Fibroblast of upper back skin (primary cell): ENCODE results near the gene BCDIN3D.

Source experiments
- DNase-seq: peaks from one replicate; pipeline ENCODE4 v3.0.0-alpha.2; 2013

The BCDIN3D gene

DNA sequence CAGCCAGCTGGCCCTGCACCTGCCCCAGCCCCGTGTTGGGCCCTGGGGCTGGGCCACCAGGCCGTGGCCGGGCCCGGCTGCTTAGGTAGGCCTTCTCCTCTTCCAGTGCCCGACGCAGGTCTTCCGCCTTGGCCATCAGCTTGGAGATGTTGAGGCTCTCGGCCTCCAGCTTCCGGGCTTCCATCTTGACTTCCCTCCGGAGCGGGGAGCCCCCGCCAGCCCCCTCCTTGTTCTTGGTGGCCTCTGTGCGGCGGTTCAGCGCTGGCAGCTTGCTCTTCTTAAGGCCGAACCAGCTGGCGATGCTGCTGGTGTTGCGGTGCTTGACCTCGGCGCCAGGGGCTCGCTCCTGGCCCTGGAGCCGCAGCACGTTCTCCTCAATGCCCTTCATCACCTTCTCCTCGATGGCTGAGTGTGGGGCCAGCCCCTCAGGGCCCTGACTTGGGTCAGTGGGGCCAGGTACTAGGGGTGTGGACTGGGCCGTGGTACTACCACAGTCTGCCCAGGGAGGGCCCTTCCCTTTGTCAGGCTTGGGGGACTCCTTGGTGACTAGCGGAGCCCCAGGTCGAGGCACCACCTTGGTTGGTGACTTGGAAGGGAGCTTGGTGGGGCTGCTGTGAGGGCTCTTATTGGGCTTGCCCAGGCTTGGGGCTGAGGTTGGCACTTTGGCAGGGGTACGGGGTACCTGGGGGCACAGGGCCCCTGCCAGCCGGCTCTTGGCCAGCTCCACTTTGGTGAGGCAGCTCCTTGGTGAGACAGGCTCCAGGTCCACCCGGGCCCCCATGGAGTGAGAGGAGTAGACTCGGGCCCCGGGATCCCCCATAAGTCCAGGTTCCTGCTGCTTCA, 47.9 kb downstream of the BCDIN3D start:
- DNase-seq: no peak

DNA sequence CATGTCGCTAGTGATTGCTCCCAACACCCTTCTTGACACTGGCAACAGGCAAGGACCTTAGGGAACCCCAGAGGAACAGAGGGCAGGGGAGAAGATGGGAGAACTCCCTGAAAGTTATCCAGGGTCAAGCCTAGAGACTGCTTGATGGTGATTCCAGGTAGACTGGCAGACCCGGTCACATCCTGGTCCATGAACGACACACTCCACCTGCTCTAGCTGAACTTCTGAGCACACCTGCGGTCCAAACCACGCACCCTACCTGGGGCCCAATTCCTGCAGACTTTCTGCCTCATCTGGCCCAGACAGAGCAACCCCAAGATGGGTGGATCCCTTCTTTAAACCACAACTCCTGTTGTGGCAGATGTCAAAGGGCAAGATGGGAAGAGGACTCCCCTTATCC, 48.9 kb downstream of the BCDIN3D start:
- DNase-seq: no peak

DNA sequence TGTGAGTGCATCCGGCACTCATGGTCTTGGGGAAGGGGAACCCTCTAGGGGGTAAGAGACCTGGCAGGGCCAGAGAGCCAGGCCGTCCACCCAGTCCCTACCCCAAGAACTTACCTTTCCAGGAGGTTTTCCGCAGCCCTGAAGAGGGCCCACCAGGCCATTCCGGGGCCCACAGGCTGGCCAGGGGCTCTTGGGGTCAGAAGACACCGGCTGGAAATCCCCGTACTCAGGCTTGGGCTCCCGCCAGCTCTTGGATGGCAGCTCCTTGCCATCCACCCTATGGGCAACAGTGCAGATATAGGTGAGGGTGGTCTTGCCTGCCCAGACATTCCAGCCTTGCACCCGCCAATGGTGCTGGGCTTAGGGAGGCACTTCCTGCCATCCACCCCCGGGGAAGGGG, 49.3 kb downstream of the BCDIN3D start:
- DNase-seq: no peak

DNA sequence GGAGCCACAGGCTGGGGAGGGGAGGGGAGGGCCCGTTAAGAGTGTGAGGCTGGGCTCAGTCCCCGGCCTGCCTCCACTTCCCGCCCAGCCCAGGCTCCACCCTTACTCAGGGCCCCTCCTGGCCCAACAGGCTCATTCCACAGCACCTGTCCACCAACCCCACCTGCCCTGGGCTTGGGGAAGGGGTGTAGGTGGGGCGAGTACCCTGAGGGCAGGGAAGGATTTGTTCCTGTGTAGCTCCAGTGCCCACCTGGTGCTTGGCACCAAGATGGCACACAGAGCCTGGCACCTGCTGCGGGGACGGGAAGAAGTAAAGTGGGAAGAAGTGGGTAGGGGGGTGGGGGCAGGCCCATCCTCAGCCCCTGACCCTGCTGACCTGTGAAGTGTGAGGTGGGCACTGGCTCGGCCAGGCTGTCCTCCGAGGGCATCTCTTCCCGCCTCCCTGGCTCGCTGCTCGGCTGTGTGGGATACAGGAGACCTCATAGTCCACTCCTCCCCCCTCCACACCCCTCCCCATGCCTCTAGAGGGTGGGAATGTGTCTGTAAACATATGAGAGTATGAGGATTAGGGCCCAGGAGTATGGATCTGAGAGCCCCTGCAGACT, 49.8 kb downstream of the BCDIN3D start:
- DNase-seq: no peak

DNA sequence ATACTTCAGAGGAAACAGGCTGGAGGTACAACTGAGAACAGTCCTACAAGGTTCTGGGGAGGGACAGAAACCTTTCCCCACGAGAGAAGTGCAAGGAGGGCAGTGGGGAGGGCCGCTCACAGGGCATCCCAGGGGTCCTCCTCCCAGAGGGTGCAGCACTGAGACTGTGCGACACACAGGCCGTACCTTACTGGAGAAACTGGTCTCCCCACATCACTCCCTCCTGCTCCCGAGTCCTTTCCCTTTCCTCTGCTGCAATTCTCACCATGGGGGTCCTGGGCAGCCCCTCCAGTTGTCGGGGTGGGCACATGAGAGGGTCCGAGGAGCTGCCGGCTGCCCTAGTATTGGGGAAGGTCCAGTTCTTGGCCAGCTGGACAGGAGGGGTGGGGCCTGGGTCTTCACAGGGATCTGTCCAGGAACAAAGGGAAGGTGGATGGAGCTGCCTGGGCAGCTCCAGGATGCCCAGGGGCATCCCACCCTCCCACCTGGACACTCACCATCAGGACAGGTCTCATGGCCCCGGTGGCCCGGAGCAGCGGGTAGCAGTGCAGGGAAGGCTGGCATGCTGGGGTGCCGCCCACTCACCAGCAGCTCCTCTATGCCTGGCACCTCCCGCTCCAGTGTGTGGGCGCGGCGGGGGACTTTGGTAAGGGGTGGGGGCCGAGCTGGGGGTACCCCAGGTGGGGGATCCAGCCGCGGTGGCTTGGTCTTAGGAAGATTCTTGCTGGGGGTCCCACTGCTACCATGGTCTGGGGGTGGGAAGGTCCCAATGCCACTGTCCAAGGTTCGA, 50.5 kb downstream of the BCDIN3D start:
- DNase-seq: no peak

DNA sequence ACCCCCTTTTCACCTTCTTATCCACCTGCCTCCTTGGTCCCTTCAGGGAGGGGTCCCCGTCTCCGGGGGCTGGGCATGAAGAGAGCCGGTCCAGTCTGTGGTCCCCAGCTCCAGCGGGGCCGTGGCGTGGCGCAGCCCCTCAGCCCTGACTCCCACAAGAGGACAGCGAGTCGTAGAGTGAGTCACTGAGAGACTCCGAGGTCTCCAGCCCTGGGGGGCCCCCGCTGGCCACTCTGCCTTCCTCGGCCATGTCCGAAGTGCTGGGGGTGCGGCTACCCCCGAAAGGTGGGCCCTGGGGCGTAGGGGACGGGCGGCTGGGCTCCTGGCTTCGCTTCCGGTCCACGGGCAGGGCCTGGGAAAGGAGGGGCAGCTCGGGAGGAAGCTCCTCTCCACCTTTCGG, 51.2 kb downstream of the BCDIN3D start:
- DNase-seq: no peak

DNA sequence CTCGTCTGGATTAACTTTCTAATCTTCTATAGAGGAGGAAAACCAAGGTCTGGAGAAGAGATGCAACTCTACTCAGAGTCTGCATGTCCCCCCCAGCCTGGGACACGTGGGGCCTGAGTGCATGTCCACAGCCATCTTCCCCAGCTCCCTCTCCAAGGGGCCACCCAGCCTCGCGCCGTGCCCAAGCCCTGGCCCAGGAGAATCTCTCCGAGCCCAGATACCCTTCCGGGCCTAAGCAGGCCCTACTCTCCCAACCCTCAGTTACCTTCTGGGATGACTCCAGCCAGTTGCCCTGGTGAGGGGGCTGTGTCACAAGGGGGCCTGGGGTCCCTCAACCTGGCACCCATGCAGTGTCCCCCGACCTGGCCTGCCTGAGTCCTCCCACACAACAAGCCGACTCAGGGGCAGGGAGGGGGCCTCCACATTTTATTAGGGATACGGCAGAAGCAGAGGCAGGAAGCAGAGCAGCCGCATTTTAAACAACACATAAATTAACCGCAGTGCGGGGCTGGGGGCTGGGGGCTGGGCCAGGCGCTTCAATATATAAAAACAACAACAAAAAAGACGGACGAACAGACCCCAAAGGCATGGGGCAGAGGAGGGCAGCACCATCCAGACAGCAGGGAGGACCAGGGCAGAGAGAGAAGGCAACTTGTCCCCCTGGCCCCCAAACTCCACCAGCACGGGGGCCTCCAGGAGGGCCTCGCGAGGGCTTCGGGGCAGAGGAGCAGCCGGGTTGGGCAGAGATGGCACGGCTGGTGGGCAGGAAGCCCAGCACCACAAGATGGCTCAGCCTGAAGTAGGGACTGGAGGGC, 52.0 kb downstream of the BCDIN3D start:
- no peak for DNase-seq

DNA sequence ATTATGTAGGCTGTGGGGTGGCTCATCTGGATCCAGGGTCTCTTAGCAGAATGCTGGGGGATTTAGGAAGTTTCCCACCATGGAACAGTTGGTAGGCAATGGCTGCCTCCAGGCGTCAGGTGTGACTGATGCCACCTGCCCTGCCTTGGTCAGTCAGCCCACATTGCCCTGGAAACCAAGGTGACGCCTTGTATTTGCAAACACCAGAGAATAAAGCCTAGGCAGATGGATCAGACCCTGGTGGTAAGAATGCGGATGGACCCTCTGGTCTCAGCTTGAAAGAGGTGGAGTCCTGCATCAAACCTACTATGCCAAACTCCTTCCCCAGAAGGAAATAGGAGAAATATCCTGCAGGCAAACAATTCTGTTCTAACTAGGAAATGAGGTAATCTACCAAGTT, 52.9 kb downstream of the BCDIN3D start:
- DNase-seq: no peak

DNA sequence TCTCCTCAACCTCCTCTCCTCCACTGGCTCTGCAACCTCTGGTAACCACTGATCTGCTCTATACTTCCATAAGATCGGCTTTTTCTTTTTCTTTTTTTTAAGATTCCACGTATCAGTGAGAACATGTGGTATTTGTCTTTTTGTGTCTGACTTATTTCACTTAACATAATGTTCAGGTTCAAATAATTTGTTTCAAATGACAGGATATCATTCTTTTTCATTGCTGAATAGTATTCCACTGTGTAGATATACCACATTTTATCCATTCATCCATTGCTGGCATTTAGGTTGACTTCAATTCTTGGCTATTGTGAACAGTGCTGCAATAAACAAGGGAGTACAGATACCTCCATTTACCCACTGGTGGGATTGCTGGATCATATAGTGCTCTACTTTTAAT, 55.2 kb downstream of the BCDIN3D start:
- no peak for DNase-seq
